IPS-18c (cell line): Measurements from ENCODE around the gene CPOX.

Source experiments
- H3K4me3 ChIP-seq: 2 replicates; pipeline ENCODE4 v1.7.0; 2013; ENCODE audit warnings: low read depth, mild to moderate bottlenecking, low read length, moderate library complexity; ENCODE audit not compliant: insufficient read depth
- H3K9me3 ChIP-seq: one replicate; pipeline ENCODE4 v1.6.1; 2013; ENCODE audit warnings: mild to moderate bottlenecking, low read length, moderate library complexity; ENCODE audit not compliant: control insufficient read depth, insufficient read depth

The CPOX gene

GRCh38 chr3:98599647-98600411 is 6.4 kb upstream of the CPOX start:
- Histone ChIP-seq H3K4me3 (no peak overlapping the region), H3K9me3 (no peaks in the 10 kb centered on the region)

GRCh38 chr3:98598492-98598891 is 5.1 kb upstream of the CPOX start:
- Histone ChIP-seq H3K4me3 (no peak overlapping the region), H3K9me3 (no peaks in the 10 kb centered on the region)

- no peaks in the 10 kb centered on the region for H3K9me3 ChIP-seq
- no peak overlapping the region for H3K4me3 ChIP-seq
Observed at GRCh38 chr3:98596541-98597500, 3.4 kb upstream of the CPOX start.

- Histone ChIP-seq H3K4me3 (no peak overlapping the region), H3K9me3 (no peaks in the 10 kb centered on the region)
Observed at GRCh38 chr3:98596087-98596486, 2.7 kb upstream of the CPOX start.

- Histone ChIP-seq H3K9me3 (no peaks in the 10 kb centered on the region), H3K4me3 (no peak overlapping the region)
Observed at GRCh38 chr3:98594628-98595324, 1.4 kb upstream of the CPOX start.

GRCh38 chr3:98592345-98592935 is 971 bp downstream of the CPOX start:
- Histone ChIP-seq H3K4me3 (peak overlapping the region; percentile 76), H3K9me3 (no peaks in the 10 kb centered on the region)

- H3K4me3 ChIP-seq: no peak overlapping the region
- H3K9me3 ChIP-seq: no peaks in the 10 kb centered on the region
Observed at GRCh38 chr3:98589331-98590036, 3.9 kb downstream of the CPOX start.

GRCh38 chr3:98588065-98588464 is 5.3 kb downstream of the CPOX start:
- H3K9me3 ChIP-seq: no peaks in the 10 kb centered on the region
- H3K4me3 ChIP-seq: no peak overlapping the region

GRCh38 chr3:98587654-98588053 is 5.8 kb downstream of the CPOX start:
- Histone ChIP-seq H3K9me3 (no peaks in the 10 kb centered on the region), H3K4me3 (no peak overlapping the region)

GRCh38 chr3:98584547-98584946 is 8.9 kb downstream of the CPOX start:
- H3K4me3 ChIP-seq: no peak overlapping the region
- no peaks in the 10 kb centered on the region for H3K9me3 ChIP-seq

GRCh38 chr3:98583766-98584165 is 9.6 kb downstream of the CPOX start:
- H3K4me3 ChIP-seq: no peak overlapping the region
- no peaks in the 10 kb centered on the region for H3K9me3 ChIP-seq

- no peaks in the 10 kb centered on the region for H3K9me3 ChIP-seq
- no peak overlapping the region for H3K4me3 ChIP-seq
Observed at GRCh38 chr3:98582042-98582441, 11.4 kb downstream of the CPOX start.

GRCh38 chr3:98581474-98581873 is 11.9 kb downstream of the CPOX start:
- H3K4me3 ChIP-seq: no peak overlapping the region
- H3K9me3 ChIP-seq: no peaks in the 10 kb centered on the region

- no peak overlapping the region for H3K4me3 ChIP-seq
Observed at GRCh38 chr3:98580401-98581386, 12.7 kb downstream of the CPOX start.

GRCh38 chr3:98577178-98577895 is 16.1 kb downstream of the CPOX start:
- Histone ChIP-seq H3K9me3 (no peaks in the 10 kb centered on the region), H3K4me3 (no peak overlapping the region)

More at GRCh38 chr3:98580401-98581386, 12.7 kb downstream of the CPOX start:
- no peaks in the 10 kb centered on the region for H3K9me3 ChIP-seq
